ENCODE results near the gene MTUS2.

DNA sequence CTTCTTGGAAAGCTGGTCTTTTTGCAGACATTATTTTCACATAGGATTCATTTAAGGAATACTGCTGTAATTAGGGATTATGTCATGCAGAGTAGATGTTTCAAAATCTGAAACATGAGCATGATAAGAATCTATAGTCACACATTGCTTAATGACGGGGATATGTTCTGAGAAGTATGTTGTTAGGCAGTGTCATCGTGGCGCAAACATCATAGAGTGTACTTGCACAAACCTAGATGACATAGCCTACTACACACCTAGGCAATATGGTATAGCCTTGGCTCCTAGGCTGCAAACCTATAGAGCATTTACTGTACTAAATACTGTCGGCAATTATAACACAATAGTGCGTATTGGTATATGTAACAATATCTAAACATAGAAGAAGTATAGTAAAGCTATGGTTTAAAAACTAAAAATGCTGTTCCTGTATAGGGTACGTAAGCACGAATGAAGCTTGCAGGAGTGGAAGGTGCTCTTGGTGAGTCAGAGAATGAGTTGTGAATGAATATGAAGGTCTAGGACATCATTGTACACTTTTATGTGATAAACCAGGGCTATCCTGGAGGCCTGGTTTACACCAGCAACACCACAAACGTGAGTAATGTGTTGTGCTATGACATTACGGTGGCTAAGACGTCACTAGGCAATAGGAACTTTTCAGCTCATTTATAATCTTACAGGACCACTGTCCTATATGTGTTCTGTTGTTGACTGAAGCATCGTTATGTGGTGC, 283.1 kb downstream of the MTUS2 start:
- TF ChIP-seq, protein P1, sequence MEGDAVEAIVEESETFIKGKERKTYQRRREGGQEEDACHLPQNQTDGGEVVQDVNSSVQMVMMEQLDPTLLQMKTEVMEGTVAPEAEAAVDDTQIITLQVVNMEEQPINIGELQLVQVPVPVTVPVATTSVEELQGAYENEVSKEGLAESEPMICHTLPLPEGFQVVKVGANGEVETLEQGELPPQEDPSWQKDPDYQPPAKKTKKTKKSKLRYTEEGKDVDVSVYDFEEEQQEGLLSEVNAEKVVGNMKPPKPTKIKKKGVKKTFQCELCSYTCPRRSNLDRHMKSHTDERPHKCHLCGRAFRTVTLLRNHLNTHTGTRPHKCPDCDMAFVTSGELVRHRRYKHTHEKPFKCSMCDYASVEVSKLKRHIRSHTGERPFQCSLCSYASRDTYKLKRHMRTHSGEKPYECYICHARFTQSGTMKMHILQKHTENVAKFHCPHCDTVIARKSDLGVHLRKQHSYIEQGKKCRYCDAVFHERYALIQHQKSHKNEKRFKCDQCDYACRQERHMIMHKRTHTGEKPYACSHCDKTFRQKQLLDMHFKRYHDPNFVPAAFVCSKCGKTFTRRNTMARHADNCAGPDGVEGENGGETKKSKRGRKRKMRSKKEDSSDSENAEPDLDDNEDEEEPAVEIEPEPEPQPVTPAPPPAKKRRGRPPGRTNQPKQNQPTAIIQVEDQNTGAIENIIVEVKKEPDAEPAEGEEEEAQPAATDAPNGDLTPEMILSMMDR (IDR thresholded peaks at IDR 0.05; ENCODE audit: insufficient read depth, low read length, poor library complexity, severe bottlenecking): no peak
- no peak for TF ChIP-seq EZH2phosphoT487 (conservative IDR thresholded peaks at IDR 0.05; ENCODE audit: low read length)

Measured in SU-DHL-6 (cell line).